IMR-90 (cell line): ENCODE data around the gene OLFML3.

Source experiments
- BHLHE40 ChIP-seq: fragments of 150-350 bp; IDR thresholded peaks from 2 replicates; pipeline ENCODE4 v1.6.1; 2016; ENCODE audit warnings: mild to moderate bottlenecking, low read depth, low read length
- CTCF ChIP-seq: conservative IDR thresholded peaks from 2 replicates; pipeline ENCODE4 v1.5.1; 2012; ENCODE audit warnings: mild to moderate bottlenecking, low read depth, low read length, improper control_type of control experiment
- POLR2A ChIP-seq: IDR thresholded peaks from 2 replicates; pipeline ENCODE4 v1.6.1; 2012; ENCODE audit warnings: mild to moderate bottlenecking, low read depth, low read length

GRCh38 chr1:113951719-113952118 lies 27.6 kb upstream of the OLFML3 start:
- no peak for TF ChIP-seq CTCF
- TF ChIP-seq POLR2A = no peak
- no peak for TF ChIP-seq BHLHE40
